SK-N-DZ (cell line): ENCODE data around the gene MGST2.

Source experiments
- DNase-seq: peaks from one replicate; pipeline ENCODE4 v3.0.0-alpha.2; 2015; ENCODE audit warnings: low spot score

Gene MGST2

GRCh38 chr4:139738846-139739613 is 73.4 kb downstream of the MGST2 start:
- no peak for DNase-seq

GRCh38 chr4:139740121-139740520 is 74.5 kb downstream of the MGST2 start:
- no peak for DNase-seq

DNA sequence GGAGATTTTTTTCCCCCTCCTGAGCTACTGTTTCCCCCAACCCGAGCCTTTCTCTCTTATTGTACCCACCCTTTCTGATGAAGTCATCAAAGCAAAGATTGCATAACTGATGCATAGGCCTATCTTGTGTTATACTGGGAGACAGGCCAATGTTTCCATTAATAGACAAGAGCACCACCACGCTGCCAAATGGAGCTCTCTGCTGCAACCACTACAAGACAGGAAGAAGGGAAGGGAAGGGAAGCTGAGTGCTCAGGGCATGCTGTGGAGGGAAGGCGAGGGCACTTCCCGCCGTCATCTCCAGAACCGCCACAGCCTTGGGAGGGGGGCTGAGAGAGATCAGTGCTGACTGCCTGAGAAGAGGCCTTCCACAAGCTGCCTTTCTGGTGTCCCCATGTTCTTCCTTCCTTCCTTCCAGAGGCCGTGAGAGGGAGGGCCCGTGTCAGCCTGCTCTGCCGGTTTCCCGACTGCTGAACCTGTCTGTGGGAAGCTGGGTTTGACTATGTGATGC is 75.0 kb downstream of the MGST2 start:
- DNase-seq = no peak

DNA sequence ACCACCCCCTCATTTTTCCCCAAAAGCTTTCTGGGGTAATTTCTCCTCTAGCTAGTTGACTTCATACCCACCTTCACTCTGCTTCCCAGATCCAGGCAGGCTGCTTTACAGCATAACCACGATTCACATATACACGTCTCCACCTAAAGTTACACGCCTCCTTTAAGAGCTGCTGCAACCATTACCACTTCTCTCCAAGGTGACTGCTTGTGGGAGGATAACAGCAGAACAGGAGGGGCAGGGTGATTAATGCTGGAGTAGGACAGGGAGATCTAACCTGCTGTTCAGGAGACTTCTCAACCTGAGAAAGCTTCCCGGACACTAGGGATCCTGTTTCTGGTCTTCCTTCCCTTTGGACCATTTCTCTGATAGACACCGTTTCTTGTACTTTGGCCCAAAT is 77.4 kb downstream of the MGST2 start:
- no peak for DNase-seq

- no peak for DNase-seq
Measured at GRCh38 chr4:139744232-139744631, 78.6 kb downstream of the MGST2 start.

DNA sequence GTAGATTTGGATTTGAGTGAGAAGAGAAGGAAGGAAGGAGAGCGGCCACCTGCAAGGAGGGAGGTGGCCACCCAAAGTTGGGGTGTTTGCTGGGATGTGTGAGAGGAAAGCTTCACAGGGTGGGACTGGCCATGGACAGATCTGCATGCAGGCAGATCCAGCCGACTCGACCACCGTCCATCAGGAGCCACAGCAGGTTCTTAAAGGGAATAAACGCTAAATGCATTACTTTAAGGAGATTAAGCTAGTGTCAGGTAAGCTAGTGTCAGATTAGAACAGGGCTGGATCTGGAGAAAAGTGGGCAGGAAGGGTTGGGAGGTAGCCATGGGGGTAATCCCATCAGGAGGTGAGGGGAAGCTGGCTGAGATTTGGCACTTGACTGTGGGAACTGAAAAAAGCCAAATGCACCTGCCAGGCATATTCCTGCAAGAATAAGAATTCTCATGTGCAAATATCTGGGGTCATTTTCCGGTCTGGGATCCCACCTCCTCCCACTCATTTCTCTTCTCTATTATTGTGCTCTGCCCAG is 79.6 kb downstream of the MGST2 start:
- DNase-seq = no peak

GRCh38 chr4:139746431-139747171 is 81.0 kb downstream of the MGST2 start:
- DNase-seq = peak; percentile 50

DNA sequence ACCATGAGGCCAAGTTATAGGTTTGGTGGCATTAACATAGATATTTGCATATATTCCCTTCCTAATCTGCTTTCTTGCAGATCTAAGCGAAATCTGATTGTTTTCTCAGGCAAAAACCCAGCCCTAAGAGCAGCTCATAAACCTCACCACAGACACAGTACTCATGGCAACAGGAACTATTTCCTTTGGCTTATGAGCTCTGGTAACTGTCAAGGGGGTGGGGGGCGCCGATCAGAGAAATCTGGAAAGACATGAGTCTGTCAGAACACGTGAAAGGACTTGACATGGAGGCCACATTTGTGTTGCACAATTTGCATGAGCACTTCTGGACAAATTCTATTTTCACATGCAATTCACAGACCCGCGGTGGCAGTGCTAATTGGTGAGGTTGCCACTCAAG is 83.7 kb downstream of the MGST2 start:
- DNase-seq = no peak

DNA sequence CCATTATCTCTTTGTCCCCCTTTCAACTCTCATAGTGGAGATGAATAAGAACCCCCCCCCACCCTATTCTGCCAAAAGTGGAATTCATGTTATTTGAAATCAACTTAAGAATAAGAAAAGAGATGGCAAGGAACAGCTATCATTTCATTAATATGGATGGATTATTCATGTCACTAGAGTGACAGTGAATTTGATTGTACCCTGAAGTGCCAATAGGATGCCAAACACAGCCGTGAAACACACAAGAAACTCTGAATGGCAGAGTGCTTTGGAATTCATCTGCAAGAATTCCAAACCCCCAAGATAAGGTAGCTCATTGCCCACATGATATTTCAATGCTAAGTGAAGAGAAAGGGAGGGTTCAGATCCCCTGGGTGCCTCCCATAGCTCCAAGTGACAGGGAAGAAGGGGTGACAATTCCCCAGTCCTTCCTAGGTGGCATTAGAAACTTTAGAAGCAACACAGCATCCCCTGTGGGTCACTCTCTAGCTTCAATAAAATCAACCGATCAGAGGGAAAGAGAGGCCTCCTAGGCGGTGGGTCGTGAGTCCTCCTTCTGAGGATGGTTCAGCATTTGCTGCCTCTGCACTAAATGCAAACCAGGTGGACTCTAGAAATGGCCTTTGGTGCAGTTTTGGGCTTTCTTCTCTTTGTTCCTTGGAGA is 84.3 kb downstream of the MGST2 start:
- DNase-seq = no peak

- no peak for DNase-seq
Measured at GRCh38 chr4:139753686-139754085, 88.1 kb downstream of the MGST2 start.
